HepG2 (cell line): ENCODE measurements around the gene USP30. TPM values are rescaled to one million over a fixed set of nuclear protein-coding genes. Genes with fewer than 3 reads are reported as not detected.

Source experiments
- CREBL2 ChIP-seq: sonication (generic); formaldehyde crosslinking; IDR thresholded peaks from 2 replicates; pipeline ENCODE4 v1.8.1; 2023; ENCODE audit warnings: missing genetic modification reagents, mild to moderate bottlenecking, borderline replicate concordance
- GATAD1 ChIP-seq: IDR thresholded peaks from 2 replicates; pipeline ENCODE4 v1.6.1; 2016; ENCODE audit warnings: missing genetic modification reagents, missing compliant biosample characterization
- HDAC2 ChIP-seq: sonication (generic); formaldehyde crosslinking; IDR thresholded peaks from 2 replicates; pipeline ENCODE4 v1.4.0; 2020; ENCODE audit warnings: missing genetic modification reagents
- IKZF1 ChIP-seq: fragments of 450-650 bp; IDR thresholded peaks from 2 replicates; pipeline ENCODE4 v1.7.1; 2016
- IKZF4 ChIP-seq: sonication (generic); formaldehyde crosslinking; IDR thresholded peaks from 2 replicates; pipeline ENCODE4 v1.5.1; 2020; ENCODE audit warnings: borderline replicate concordance, mild to moderate bottlenecking, low read depth, missing genetic modification reagents; ENCODE audit errors: not compliant biosample characterization
- MXD4 ChIP-seq: IDR thresholded peaks from 2 replicates; pipeline ENCODE4 v1.6.1; 2016; ENCODE audit warnings: mild to moderate bottlenecking, missing biosample characterization, missing genetic modification reagents
- NFIB ChIP-seq: sonication (generic); formaldehyde crosslinking; IDR thresholded peaks from 2 replicates; pipeline ENCODE4 v1.9.0; 2021; ENCODE audit warnings: missing genetic modification reagents, mild to moderate bottlenecking, borderline replicate concordance
- RAD21 ChIP-seq: fragments of 450-650 bp; formaldehyde crosslinking; IDR thresholded peaks from 2 replicates; pipeline ENCODE4 v1.5.0; 2020; ENCODE audit warnings: mild to moderate bottlenecking
- RERE ChIP-seq: IDR thresholded peaks from 2 replicates; pipeline ENCODE4 v1.6.1; 2016; ENCODE audit warnings: low read depth, missing genetic modification reagents, missing compliant biosample characterization
- YEATS4 ChIP-seq: sonication (generic); formaldehyde crosslinking; IDR thresholded peaks from 2 replicates; pipeline ENCODE4 v1.4.0; 2020; ENCODE audit warnings: missing genetic modification reagents, borderline replicate concordance
- ZBTB1 ChIP-seq: sonication (generic); formaldehyde crosslinking; IDR thresholded peaks from 2 replicates; pipeline ENCODE4 v1.4.0; 2020; ENCODE audit warnings: missing genetic modification reagents, borderline replicate concordance
- ZFYVE20 ChIP-seq: sonication (generic); formaldehyde crosslinking; IDR thresholded peaks from 2 replicates; pipeline ENCODE4 v1.8.0; 2023; ENCODE audit warnings: low read depth, mild to moderate bottlenecking, moderate library complexity, missing genetic modification reagents, borderline replicate concordance
- ZNF10 ChIP-seq: sonication (generic); formaldehyde crosslinking; IDR thresholded peaks from 2 replicates; pipeline ENCODE4 v1.4.0; 2020; ENCODE audit warnings: mild to moderate bottlenecking, low read depth, missing genetic modification reagents, borderline replicate concordance
- ZNF18 ChIP-seq: sonication (generic); formaldehyde crosslinking; IDR thresholded peaks from 2 replicates; pipeline ENCODE4 v1.8.0; 2022; ENCODE audit warnings: mild to moderate bottlenecking, missing genetic modification reagents; ENCODE audit not compliant: insufficient replicate concordance
- ZNF225 ChIP-seq: sonication (generic); formaldehyde crosslinking; IDR thresholded peaks from 2 replicates; pipeline ENCODE4 v1.4.0; 2020; ENCODE audit warnings: mild to moderate bottlenecking, missing genetic modification reagents
- ZSCAN5A ChIP-seq: sonication (generic); formaldehyde crosslinking; IDR thresholded peaks from 2 replicates; pipeline ENCODE4 v1.8.0; 2022; ENCODE audit warnings: mild to moderate bottlenecking, missing genetic modification reagents, borderline replicate concordance
- ZUFSP ChIP-seq: sonication (generic); formaldehyde crosslinking; IDR thresholded peaks from 2 replicates; pipeline ENCODE4 v1.9.0; 2021; ENCODE audit warnings: missing genetic modification reagents, mild to moderate bottlenecking, borderline replicate concordance
- polyA plus RNA-seq, 8 experiments: library from polyadenylated mRNA; depleted of rRNA in 3 of 8; stranded (reverse) in 7 of 8; unstranded in 1 of 8; fragments of >200 nt; fragmentation: Illumina TruSeq in 4 of 8; extraction: Trizol in 4 of 8; gene quantifications; 2 replicates each; pipeline versions ENCODE4 v1.2.1 to v1.2.3, GENCODE V29; 2011 to 2016; ENCODE audit warnings: low read depth in 4 of 8, missing spikeins in 1 of 8, mixed read lengths in 1 of 8; ENCODE audit not compliant: insufficient read depth in 1 of 8
- total RNA-seq, 5 experiments: library from RNA; depleted of rRNA; stranded (reverse); fragments of >200 nt; fragmentation: Illumina TruSeq; extraction: Trizol; gene quantifications; 2 replicates each; pipeline ENCODE4 v1.2.3, GENCODE V29; 2016; ENCODE audit warnings: low read depth in 1 of 5

USP30 gene
- total and polyA plus RNA-seq, 2 of the 13 experiments (the other 11 are each of a cell fraction or from before 2014, with no cell fraction given) = 11.2 to 20.8 TPM

GRCh38 chr12:109020796-109021380, 31.5 kb upstream of the USP30 start, which contains the start of gene SVOP (continued):
- TF ChIP-seq ZNF18 (no peak), ZNF10 (no peak), RAD21 (peak; percentile 47; the same call in 1 of the 2 replicates), ZSCAN5A (CRISPR knock-in tag) (peak; percentile 73; the same call in 1 of the 2 replicates), IKZF4 (CRISPR knock-in tag) (peak; percentile 89), ZNF225 (CRISPR knock-in tag) (0 out of 2 replicates have a peak, but pooled peaks have one; percentile 40), GATAD1 (CRISPR knock-in tag) (peak; percentile 69), ZFYVE20 (CRISPR knock-in tag) (peak; percentile 89; the same call in 1 of the 2 replicates), ZBTB1 (CRISPR knock-in tag) (peak; percentile 49; the same call in 1 of the 2 replicates), HDAC2 (CRISPR knock-in tag) (peak; percentile 92), IKZF1 (no peak), ZUFSP (no peak), RERE (CRISPR knock-in tag) (0 out of 2 replicates have a peak, but pooled peaks have one; percentile 32), CREBL2 (CRISPR knock-in tag) (no peak; the same call in 1 of the 2 replicates), MXD4 (CRISPR knock-in tag) (peak; percentile 94; the same call in 1 of the 2 replicates), NFIB (CRISPR knock-in tag) (no peak), YEATS4 (CRISPR knock-in tag) (peak; percentile 43; the same call in 1 of the 2 replicates)
